Nephron progenitor cell (in vitro differentiated cells): ENCODE results near the gene KATNB1.

Source experiments
- DNase-seq: peaks from one replicate; pipeline ENCODE4 v3.0.0; 2021
- H3K27ac Mint-ChIP-seq: 2 replicates; pipeline ENCODE4 v1.8.0; 2021; ENCODE audit warnings: mild to moderate bottlenecking, moderate library complexity, mixed read lengths
- H3K27me3 Mint-ChIP-seq: 2 replicates; pipeline ENCODE4 v1.8.0; 2021; ENCODE audit warnings: mild to moderate bottlenecking, low read depth, mixed read lengths; ENCODE audit not compliant: poor library complexity
- H3K36me3 Mint-ChIP-seq: 2 replicates; pipeline ENCODE4 v1.8.0; 2021; ENCODE audit warnings: low read depth, mixed read lengths
- H3K4me1 Mint-ChIP-seq: 2 replicates; pipeline ENCODE4 v1.8.0; 2021; ENCODE audit warnings: mixed read lengths
- H3K4me3 Mint-ChIP-seq: 2 replicates; pipeline ENCODE4 v1.8.0; 2021; ENCODE audit warnings: mild to moderate bottlenecking, moderate library complexity, mixed read lengths
- H3K9me3 Mint-ChIP-seq: 2 replicates; pipeline ENCODE4 v1.8.0; 2021; ENCODE audit warnings: mild to moderate bottlenecking, moderate library complexity, mixed read lengths
- CTCF ChIP-seq: fragments of 200-600 bp; sonication (generic); IDR thresholded peaks from 2 replicates; pipeline ENCODE4 v1.5.0; 2021; ENCODE audit warnings: antibody characterized with exemption

Gene KATNB1

GRCh38 chr16:57758331-57759117, 23.0 kb downstream of the KATNB1 start:
- no peaks in the 10 kb centered on the region for H3K9me3 Mint-ChIP-seq
- no peak for TF ChIP-seq CTCF
- DNase-seq, result no peak
- H3K4me1 Mint-ChIP-seq, result peaks cover 13% of the 10 kb centered on the region
- H3K36me3 Mint-ChIP-seq, result peaks cover 8% of the 10 kb centered on the region
- H3K27ac Mint-ChIP-seq, result no peak overlapping the region
- H3K4me3 Mint-ChIP-seq, result no peak overlapping the region
- H3K27me3 Mint-ChIP-seq, result no peaks in the 10 kb centered on the region

GRCh38 chr16:57759131-57759530, 23.6 kb downstream of the KATNB1 start:
- DNase-seq, result no peak
- no peaks in the 10 kb centered on the region for H3K9me3 Mint-ChIP-seq
- no peaks in the 10 kb centered on the region for H3K27me3 Mint-ChIP-seq
- H3K4me3 Mint-ChIP-seq, result no peak overlapping the region
- no peak overlapping the region for H3K27ac Mint-ChIP-seq
- peaks cover 8% of the 10 kb centered on the region for H3K36me3 Mint-ChIP-seq
- peaks cover 13% of the 10 kb centered on the region for H3K4me1 Mint-ChIP-seq
- no peak for TF ChIP-seq CTCF

- no peak for DNase-seq
- no peak for TF ChIP-seq CTCF
- H3K4me3 Mint-ChIP-seq, result no peak overlapping the region
- H3K9me3 Mint-ChIP-seq, result no peaks in the 10 kb centered on the region
- H3K27ac Mint-ChIP-seq, result peak overlapping the region; percentile 57
- peaks cover 17% of the 10 kb centered on the region for H3K4me1 Mint-ChIP-seq
- H3K36me3 Mint-ChIP-seq, result peaks cover 8% of the 10 kb centered on the region
- H3K27me3 Mint-ChIP-seq, result no peaks in the 10 kb centered on the region
Observed at GRCh38 chr16:57759541-57760356, 24.2 kb downstream of the KATNB1 start.

GRCh38 chr16:57760357-57761160, 25.0 kb downstream of the KATNB1 start:
- Mint-ChIP-seq H3K4me3 (no peak overlapping the region), H3K4me1 (peaks cover 22% of the 10 kb centered on the region), H3K27ac (peak overlapping the region; percentile 57), H3K9me3 (no peaks in the 10 kb centered on the region), H3K27me3 (no peaks in the 10 kb centered on the region), H3K36me3 (peaks cover 8% of the 10 kb centered on the region)
- no peak for TF ChIP-seq CTCF
- no peak for DNase-seq

GRCh38 chr16:57761301-57761700, 25.7 kb downstream of the KATNB1 start:
- DNase-seq, result no peak
- Mint-ChIP-seq H3K9me3 (no peaks in the 10 kb centered on the region), H3K4me1 (peaks cover 22% of the 10 kb centered on the region), H3K36me3 (peaks cover under 1% of the 10 kb centered on the region), H3K4me3 (no peak overlapping the region), H3K27ac (peak overlapping the region; percentile 91), H3K27me3 (peaks cover 3% of the 10 kb centered on the region)
- TF ChIP-seq CTCF, result no peak
